Thyroid gland (tissue), 4 donors: ENCODE results near the gene VAMP2. TPM values are rescaled to one million over a fixed set of nuclear protein-coding genes. Genes with fewer than 3 reads are reported as not detected.

Experiments
- DNase-seq, 2 donors: peaks; one replicate each; pipeline ENCODE4 v3.0.0-alpha.2; 2019
- H3K27ac ChIP-seq, 3 donors: fragments of 200-600 bp; sonication (generic); 1 replicate in 2 of 3; 2 replicates in 1 of 3; pipeline ENCODE4 v1.5.1; 2016 to 2019; ENCODE audit warnings: mild to moderate bottlenecking in 1 of 3, moderate library complexity in 1 of 3
- H3K27me3 ChIP-seq: fragments of 200-600 bp; sonication (generic); one replicate; pipeline ENCODE4 v1.5.1; 2019
- H3K36me3 ChIP-seq, 2 donors: fragments of 200-600 bp; sonication (generic); one replicate each; pipeline ENCODE4 v1.5.1; 2016 to 2019
- H3K4me1 ChIP-seq, 2 donors: fragments of 200-600 bp; sonication (generic); one replicate each; pipeline ENCODE4 v1.5.1; 2017 to 2019
- H3K4me3 ChIP-seq, 3 donors: fragments of 200-600 bp; sonication (generic); replicated peaks in 1 of 3; 1 replicate in 2 of 3; 2 replicates in 1 of 3; pipeline ENCODE4 v1.5.1; 2016; ENCODE audit warnings: mild to moderate bottlenecking in 1 of 3
- H3K9me3 ChIP-seq: fragments of 200-600 bp; sonication (generic); one replicate; pipeline ENCODE4 v1.5.1; 2017
- POLR2A ChIP-seq, 2 donors: fragments of 450-650 bp; IDR thresholded peaks; one replicate each; pipeline ENCODE4 v1.6.1; 2017; ENCODE audit warnings: antibody characterized with exemption in 2 of 2, mild to moderate bottlenecking in 2 of 2, moderate library complexity in 1 of 2
- WGBS, 2 donors: methylation state at CpG; one replicate each; pipeline ENCODE4 v1.1.5; 2017; 5-methylcytosine and 5-hydroxymethylcytosine counted together
- intact Hi-C: fragments of 100-400 bp; cut with DNase I; formaldehyde crosslinking; loops from one replicate; pipeline ENCODE4 v1.15.1; 2023
- total RNA-seq, 4 donors: library from RNA; depleted of rRNA; stranded (reverse); fragments of >200 nt; gene quantifications; one replicate each; pipeline ENCODE4 v1.2.3, GENCODE V29; 2016
- TF ChIP-seq, protein P1 (sequence below), 6 experiments: fragments of 200-600 bp in 3 of 6; fragments of 450-650 bp in 3 of 6; sonication (generic) in 3 of 6; IDR thresholded peaks; one replicate each; pipeline ENCODE4 v1.5.1; 2016 to 2019; ENCODE audit warnings: antibody characterized with exemption in 6 of 6, mild to moderate bottlenecking in 2 of 6, inconsistent platforms in 1 of 6, moderate library complexity in 1 of 6

VAMP2 gene
- total RNA-seq, 4 donors from 2014 or later: 30.6 to 35.2 (median 33.4) TPM

DNA sequence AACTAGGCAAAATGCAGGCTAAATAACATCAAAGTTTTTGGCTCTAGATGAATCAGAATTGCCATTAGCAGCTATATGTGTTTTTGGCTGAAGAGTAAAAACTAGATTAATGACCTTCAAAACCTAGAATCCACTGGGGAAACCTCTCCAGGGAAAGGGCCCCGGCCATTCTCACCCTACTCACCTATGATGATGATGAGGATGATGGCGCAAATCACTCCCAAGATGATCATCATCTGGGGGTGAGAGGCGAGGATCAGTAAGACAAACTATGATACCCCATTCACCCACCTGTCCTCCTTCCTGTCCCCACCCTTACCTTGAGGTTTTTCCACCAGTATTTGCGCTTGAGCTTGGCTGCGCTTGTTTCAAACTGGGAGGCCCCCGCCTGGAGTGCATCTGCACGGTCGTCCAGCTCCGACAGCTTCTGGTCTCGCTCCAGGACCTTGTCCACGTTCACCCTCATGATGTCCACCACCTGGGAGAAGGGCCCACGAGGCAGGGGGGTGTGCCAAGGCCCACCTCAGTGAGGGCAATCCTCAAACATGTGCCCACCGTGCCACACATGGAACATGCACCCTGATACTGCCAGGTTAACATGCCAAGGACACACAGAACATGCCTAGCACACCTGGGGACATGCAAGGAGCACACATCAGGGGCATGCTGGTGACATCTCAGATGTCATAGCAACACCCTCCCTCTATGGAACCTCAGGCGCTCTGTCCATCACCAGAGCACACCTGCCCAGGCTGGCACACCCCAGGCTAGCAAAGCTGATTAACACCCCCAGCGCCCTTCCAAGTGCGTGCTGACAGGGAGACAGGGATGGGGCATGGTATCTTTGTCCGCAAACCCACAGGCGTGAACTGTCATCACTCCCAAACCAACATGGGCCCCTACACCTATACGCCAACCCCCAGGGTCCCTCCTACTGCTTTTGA, 1.2 kb downstream of the VAMP2 start:
- Histone ChIP-seq H3K36me3 (peaks cover 0 to 13% of the 10 kb centered on the region in 2 donors), H3K9me3 (no peaks in the 10 kb centered on the region), H3K4me1 (peaks cover 35 to 64% of the 10 kb centered on the region in 2 donors), H3K27ac (peak overlapping the region; percentile 98 to 100 (median 100)), H3K27me3 (no peaks in the 10 kb centered on the region), H3K4me3 (peak overlapping the region; percentile 98 to 99 (median 99))
- intact Hi-C loops: no loop called here
- 53 to 68% methylated on average over 17 of the region's 19 CpGs for WGBS, 2 donors
- no peak for DNase-seq
- TF ChIP-seq, protein P1, sequence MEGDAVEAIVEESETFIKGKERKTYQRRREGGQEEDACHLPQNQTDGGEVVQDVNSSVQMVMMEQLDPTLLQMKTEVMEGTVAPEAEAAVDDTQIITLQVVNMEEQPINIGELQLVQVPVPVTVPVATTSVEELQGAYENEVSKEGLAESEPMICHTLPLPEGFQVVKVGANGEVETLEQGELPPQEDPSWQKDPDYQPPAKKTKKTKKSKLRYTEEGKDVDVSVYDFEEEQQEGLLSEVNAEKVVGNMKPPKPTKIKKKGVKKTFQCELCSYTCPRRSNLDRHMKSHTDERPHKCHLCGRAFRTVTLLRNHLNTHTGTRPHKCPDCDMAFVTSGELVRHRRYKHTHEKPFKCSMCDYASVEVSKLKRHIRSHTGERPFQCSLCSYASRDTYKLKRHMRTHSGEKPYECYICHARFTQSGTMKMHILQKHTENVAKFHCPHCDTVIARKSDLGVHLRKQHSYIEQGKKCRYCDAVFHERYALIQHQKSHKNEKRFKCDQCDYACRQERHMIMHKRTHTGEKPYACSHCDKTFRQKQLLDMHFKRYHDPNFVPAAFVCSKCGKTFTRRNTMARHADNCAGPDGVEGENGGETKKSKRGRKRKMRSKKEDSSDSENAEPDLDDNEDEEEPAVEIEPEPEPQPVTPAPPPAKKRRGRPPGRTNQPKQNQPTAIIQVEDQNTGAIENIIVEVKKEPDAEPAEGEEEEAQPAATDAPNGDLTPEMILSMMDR (IDR thresholded peaks at IDR 0.05): no peak
- no peak for TF ChIP-seq POLR2A (IDR thresholded peaks at IDR 0.05)

DNA sequence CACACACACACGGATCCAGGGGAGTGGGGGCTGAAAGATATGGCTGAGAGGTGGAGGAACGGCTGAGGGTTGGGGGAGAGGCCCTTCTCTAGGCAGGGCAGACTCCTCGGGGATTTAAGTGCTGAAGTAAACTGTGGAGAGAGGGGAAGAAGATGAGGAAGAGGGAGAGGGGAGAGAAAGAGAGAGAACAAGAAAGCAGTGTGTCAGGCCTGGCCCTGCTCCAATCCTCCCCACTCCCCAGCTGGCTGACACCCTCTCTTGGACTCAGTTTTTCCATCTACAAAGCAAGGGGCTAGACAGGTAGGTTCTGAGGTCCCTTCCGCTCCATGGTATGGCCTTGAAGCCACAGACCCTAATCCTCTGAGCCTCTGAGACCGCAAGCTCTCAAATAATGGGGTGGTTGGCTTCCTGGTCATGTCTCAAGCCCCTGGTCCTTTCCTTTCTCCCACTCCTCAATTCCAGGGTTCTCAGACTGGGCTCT, 2.0 kb downstream of the VAMP2 start:
- H3K27ac ChIP-seq: peak overlapping the region; percentile 34 to 100 (median 98)
- peaks cover 35 to 64% of the 10 kb centered on the region in 2 donors for H3K4me1 ChIP-seq
- H3K9me3 ChIP-seq: no peaks in the 10 kb centered on the region
- intact Hi-C loops: no loop called here
- no peaks in the 10 kb centered on the region for H3K27me3 ChIP-seq
- H3K4me3 ChIP-seq: no peak overlapping the region
- peaks cover 0 to 13% of the 10 kb centered on the region in 2 donors for H3K36me3 ChIP-seq
- 61 to 62% methylated on average over 5 of the region's 5 CpGs for WGBS, 2 donors
- DNase-seq: no peak
- no peak for TF ChIP-seq POLR2A (IDR thresholded peaks at IDR 0.05)
- TF ChIP-seq, protein P1 (IDR thresholded peaks at IDR 0.05): no peak

DNA sequence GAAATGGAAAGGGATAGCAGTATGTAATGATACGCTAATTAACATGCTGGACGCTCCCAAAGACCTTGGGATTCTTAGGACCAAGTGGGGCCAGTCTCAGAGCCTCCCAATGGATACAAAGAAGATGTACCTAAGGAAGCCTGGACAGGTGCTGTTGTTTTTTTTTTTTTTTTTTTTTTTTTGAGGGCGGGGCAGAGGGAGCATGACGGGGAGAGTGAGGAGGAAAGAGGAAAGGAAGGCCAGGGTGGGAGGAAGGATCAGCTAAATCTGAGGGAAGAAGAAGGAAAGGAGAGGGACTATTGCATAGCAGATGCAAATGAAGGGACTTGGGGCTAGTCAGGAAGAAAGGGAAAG, 2.5 kb downstream of the VAMP2 start:
- no peak for DNase-seq
- Histone ChIP-seq H3K4me3 (no peak overlapping the region), H3K36me3 (peaks cover 0 to 13% of the 10 kb centered on the region in 2 donors), H3K4me1 (peaks cover 35 to 64% of the 10 kb centered on the region in 2 donors), H3K27me3 (no peaks in the 10 kb centered on the region), H3K9me3 (no peaks in the 10 kb centered on the region), H3K27ac (peak overlapping the region in 2 of 3 donors; percentile 98 to 100)
- TF ChIP-seq, protein P1 (IDR thresholded peaks at IDR 0.05): no peak
- TF ChIP-seq POLR2A (IDR thresholded peaks at IDR 0.05): no peak
- intact Hi-C loops: no loop called here
- 71% methylated on average over 4 of the region's 4 CpGs for WGBS, 2 donors

DNA sequence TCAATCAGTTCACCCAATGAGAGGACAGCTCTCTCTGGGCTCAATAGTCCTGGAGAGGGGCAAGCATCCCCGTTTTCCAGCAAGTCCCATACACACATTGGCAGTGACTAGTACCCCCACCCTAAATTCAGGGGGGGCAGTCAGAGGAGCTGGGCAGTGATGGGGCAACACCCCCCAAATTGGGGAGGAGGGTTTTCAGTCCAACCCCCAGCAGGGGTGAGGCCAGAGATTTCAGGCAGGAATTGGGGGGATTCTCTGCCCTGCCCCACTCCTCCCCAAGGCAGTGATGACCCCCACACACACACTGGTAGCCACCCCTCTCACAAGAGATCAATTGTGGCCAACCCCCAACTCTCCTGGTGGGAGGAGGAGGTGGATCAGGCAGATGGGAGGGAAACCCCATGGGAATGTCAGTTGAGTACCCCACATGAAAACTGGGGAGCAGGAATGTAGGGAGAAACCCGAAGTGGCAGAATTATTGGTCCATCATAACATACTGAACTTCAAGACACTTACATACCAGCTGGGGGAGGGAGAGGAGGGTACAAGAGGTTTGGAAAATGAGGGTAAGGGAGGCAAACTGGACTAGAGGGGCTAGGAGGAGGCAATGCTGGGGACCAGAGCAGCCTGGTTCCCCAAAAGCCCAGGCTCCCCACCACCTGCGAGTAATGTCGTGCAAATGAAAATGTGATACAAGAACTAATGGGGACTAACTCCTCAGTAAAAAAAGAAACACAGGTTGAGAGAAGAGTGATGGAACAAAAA, 3.1 kb downstream of the VAMP2 start:
- TF ChIP-seq, protein P1 (IDR thresholded peaks at IDR 0.05): no peak
- no peak for TF ChIP-seq POLR2A (IDR thresholded peaks at IDR 0.05)
- peaks cover 0 to 13% of the 10 kb centered on the region in 2 donors for H3K36me3 ChIP-seq
- DNase-seq: no peak
- H3K9me3 ChIP-seq: no peaks in the 10 kb centered on the region
- H3K27me3 ChIP-seq: no peaks in the 10 kb centered on the region
- H3K4me1 ChIP-seq: peaks cover 33 to 61% of the 10 kb centered on the region in 2 donors
- WGBS, 2 donors: 78 to 84% methylated on average over 4 of the region's 4 CpGs
- H3K4me3 ChIP-seq: no peak overlapping the region
- intact Hi-C loops: no loop called here
- peak overlapping the region in 2 of 3 donors; percentile 98 to 100 for H3K27ac ChIP-seq
